Fibroblast of gingiva (primary cell): Measurements from ENCODE around the gene PLA2G4D.

Experiments used
- DNase-seq: peaks from one replicate; pipeline ENCODE4 v3.0.0-alpha.2; 2011; ENCODE audit warnings: low read depth

The PLA2G4D gene

GRCh38 chr15:42048821-42049200, 45.6 kb downstream of the PLA2G4D start:
- no peak for DNase-seq

GRCh38 chr15:42048080-42048820, 46.1 kb downstream of the PLA2G4D start:
- no peak for DNase-seq

GRCh38 chr15:42046597-42046996, 47.8 kb downstream of the PLA2G4D start:
- DNase-seq = no peak

GRCh38 chr15:42045211-42045615, 49.1 kb downstream of the PLA2G4D start:
- DNase-seq = no peak

GRCh38 chr15:42042602-42043400, 51.6 kb downstream of the PLA2G4D start:
- DNase-seq = no peak

- no peak for DNase-seq
Measured at GRCh38 chr15:42038401-42038800, 56.0 kb downstream of the PLA2G4D start.

GRCh38 chr15:42037656-42038055, 56.7 kb downstream of the PLA2G4D start:
- no peak for DNase-seq

GRCh38 chr15:42036966-42037365, 57.4 kb downstream of the PLA2G4D start:
- no peak for DNase-seq

- no peak for DNase-seq
Measured at GRCh38 chr15:42036112-42036905, 58.1 kb downstream of the PLA2G4D start.

- DNase-seq = no peak
Measured at GRCh38 chr15:42035435-42035761, 59.0 kb downstream of the PLA2G4D start.

- no peak for DNase-seq
Measured at GRCh38 chr15:42034628-42035434, 59.5 kb downstream of the PLA2G4D start.

- DNase-seq = no peak
Measured at GRCh38 chr15:42033214-42033873, 61.0 kb downstream of the PLA2G4D start.

GRCh38 chr15:42032376-42033213, 61.8 kb downstream of the PLA2G4D start:
- no peak for DNase-seq

- no peak for DNase-seq
Measured at GRCh38 chr15:42031198-42031915, 63.0 kb downstream of the PLA2G4D start.

- DNase-seq = no peak
Measured at GRCh38 chr15:42027521-42027920, 66.8 kb downstream of the PLA2G4D start.

GRCh38 chr15:42024303-42024702, 70.1 kb downstream of the PLA2G4D start:
- no peak for DNase-seq

GRCh38 chr15:42021593-42021992, 72.8 kb downstream of the PLA2G4D start:
- no peak for DNase-seq

- DNase-seq = no peak
Measured at GRCh38 chr15:42020713-42021273, 73.6 kb downstream of the PLA2G4D start, which contains the start of gene PLA2G4E. Gene PLA2G4E, minus strand, starts transcription at chr15:42021042. Its CDS starts 12 bp downstream, at chr15:42021030.
